ENCODE results near the gene CACNA1B. TPM values are rescaled to one million over a fixed set of nuclear protein-coding genes. Genes with fewer than 3 reads are reported as not detected.

CACNA1B gene
- total and polyA plus RNA-seq, 10 donors = under 0.01 to 0.09 (median 0.04) TPM; not detected in 4

- WGBS, 5 donors = 84 to 91% (median 90%) methylated on average over 5 of the region's 5 CpGs
- no peaks in the 10 kb centered on the region for H3K9me3 ChIP-seq
- no peaks in the 10 kb centered on the region for H3K27me3 ChIP-seq (replicated peaks in 1 of 7)
- no peaks in the 10 kb centered on the region for H3K36me3 ChIP-seq
- H3K4me1 ChIP-seq = no peaks in the 10 kb centered on the region
- DNase-seq = no peak
- no peak overlapping the region for H3K4me3 ChIP-seq
- TF ChIP-seq POLR2A (IDR thresholded peaks at IDR 0.05) (no peak), CTCF (IDR thresholded peaks at IDR 0.05 in 8 of 11, conservative IDR thresholded peaks at IDR 0.05 in 3 of 11) (no peak)
- intact Hi-C loops (cut with DNase I; ENCODE audit: low total_unique reads) = no loop called here
- no peak overlapping the region for H3K27ac ChIP-seq
Observed at GRCh38 chr9:138094028-138094427, 216.4 kb downstream of the CACNA1B start.

GRCh38 chr9:138095813-138096518 lies 218.4 kb downstream of the CACNA1B start:
- no peak for DNase-seq
- no peaks in the 10 kb centered on the region for H3K4me1 ChIP-seq
- H3K4me3 ChIP-seq = no peak overlapping the region
- H3K27me3 ChIP-seq (replicated peaks in 1 of 7) = no peaks in the 10 kb centered on the region
- no peak overlapping the region for H3K27ac ChIP-seq
- 60 to 81% (median 67%) methylated on average over 14 of the region's 14 CpGs for WGBS, 5 donors
- intact Hi-C loops (cut with DNase I; ENCODE audit: low total_unique reads) = no loop called here
- H3K36me3 ChIP-seq = no peaks in the 10 kb centered on the region
- TF ChIP-seq POLR2A (IDR thresholded peaks at IDR 0.05) = no peak
- no peak for TF ChIP-seq POLR2AphosphoS5 (IDR thresholded peaks at IDR 0.05)
- TF ChIP-seq CTCF (IDR thresholded peaks at IDR 0.05 in 8 of 11, conservative IDR thresholded peaks at IDR 0.05 in 3 of 11) = no peak
- no peaks in the 10 kb centered on the region for H3K9me3 ChIP-seq

- H3K9me3 ChIP-seq = no peaks in the 10 kb centered on the region
- intact Hi-C loops (cut with DNase I; ENCODE audit: low total_unique reads) = no loop called here
- no peaks in the 10 kb centered on the region for H3K36me3 ChIP-seq
- 87 to 95% (median 90%) methylated on average over 11 to 13 of the region's 13 CpGs for WGBS, 5 donors
- no peaks in the 10 kb centered on the region for H3K27me3 ChIP-seq (replicated peaks in 1 of 7)
- no peak overlapping the region for H3K27ac ChIP-seq
- no peaks in the 10 kb centered on the region for H3K4me1 ChIP-seq
- no peak for DNase-seq
- H3K4me3 ChIP-seq = no peak overlapping the region
- TF ChIP-seq POLR2AphosphoS5 (IDR thresholded peaks at IDR 0.05) (no peak), POLR2A (IDR thresholded peaks at IDR 0.05) (no peak), CTCF (IDR thresholded peaks at IDR 0.05 in 8 of 11, conservative IDR thresholded peaks at IDR 0.05 in 3 of 11) (no peak)
Observed at GRCh38 chr9:138096519-138096845, 218.9 kb downstream of the CACNA1B start.

GRCh38 chr9:138097501-138097991 lies 220.0 kb downstream of the CACNA1B start:
- Histone ChIP-seq H3K36me3 (no peaks in the 10 kb centered on the region), H3K4me3 (no peak overlapping the region), H3K9me3 (no peaks in the 10 kb centered on the region), H3K4me1 (no peaks in the 10 kb centered on the region), H3K27me3 (replicated peaks in 1 of 7) (peaks cover 0 to under 1% (median 0%) of the 10 kb centered on the region in 7 donors), H3K27ac (no peak overlapping the region)
- WGBS, 5 donors = 75 to 84% (median 80%) methylated on average over 11 to 13 of the region's 13 CpGs
- intact Hi-C loops (cut with DNase I; ENCODE audit: low total_unique reads) = no loop called here
- no peak for TF ChIP-seq POLR2AphosphoS5 (IDR thresholded peaks at IDR 0.05)
- no peak for TF ChIP-seq POLR2A (IDR thresholded peaks at IDR 0.05)
- no peak for TF ChIP-seq CTCF (IDR thresholded peaks at IDR 0.05 in 8 of 11, conservative IDR thresholded peaks at IDR 0.05 in 3 of 11)
- DNase-seq = peak; percentile 59

Data from spleen (tissue), 11 donors.